ENCODE results near the gene WAPL. TPM values are rescaled to one million over a fixed set of nuclear protein-coding genes. Genes with fewer than 3 reads are reported as not detected.

Gene WAPL
- total and polyA plus RNA-seq, 2 of the 8 experiments (the other 6 are each of a cell fraction or from before 2014, with no cell fraction given), result 12.8 to 48.1 TPM

DNA sequence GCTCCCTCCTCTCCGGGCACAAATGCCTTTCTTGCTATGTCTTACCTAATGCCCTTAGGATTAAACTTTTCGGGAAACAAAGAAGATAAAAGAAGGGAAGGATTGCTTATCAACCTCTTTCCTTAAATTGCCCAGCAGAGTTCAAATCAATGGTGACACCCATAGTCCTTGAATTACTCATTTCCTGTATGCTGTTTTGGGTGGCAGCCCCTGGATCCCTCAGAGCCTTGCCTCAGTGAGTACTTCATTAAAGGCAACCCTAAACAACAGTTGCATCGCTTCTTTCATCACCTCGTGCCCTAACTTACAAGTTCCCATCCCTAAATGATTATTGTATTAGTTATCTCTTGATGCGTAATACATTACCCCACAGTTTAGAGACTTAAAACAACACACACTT, 31.6 kb upstream of the WAPL start (continued):
- no peak for TF ChIP-seq HDAC2 (IDR thresholded peaks at IDR 0.05; ENCODE audit: borderline replicate concordance in 1 of 2, low read depth in 2 of 2, low read length in 2 of 2)
- no peak for TF ChIP-seq YY1 (IDR thresholded peaks at IDR 0.05; ENCODE audit: low read depth, low read length)
- no peak for TF ChIP-seq MAFK (IDR thresholded peaks at IDR 0.05; ENCODE audit: low read depth, low read length)
- no peak for TF ChIP-seq ASH2L (IDR thresholded peaks at IDR 0.05; ENCODE audit: low read length)

All from H1 (cell line).